Activated T-cell treated with anti-CD3 and anti-CD28 coated beads, Interleukin-2, amount 50 U/mL, for 48 hours (primary cell): Measurements from ENCODE around the gene ANKRD44.
A peak's percentile ranks its signal among the peaks of the same experiment; 100 is the strongest.
"Not testable (repeated sequence)": the region's sequence is repeated elsewhere in the genome, so short reads cannot be mapped to it uniquely, and the experiment has no call there.

Experiments
- DNase-seq, 2 experiments: peaks; one replicate each; pipeline ENCODE4 v3.0.0-alpha.2; 2020

ANKRD44 gene

GRCh38 chr2:197310271-197310985 is at the start of gene ANKRD44:
TSS of gene ANKRD44 (minus strand) at chr2:197310780. CDS start at chr2:197310604, 176 bp downstream.
- peak; percentile 89 to 92 for DNase-seq

- no peak for DNase-seq
Observed at GRCh38 chr2:197359859-197360258, 49.3 kb upstream of the ANKRD44 start.

GRCh38 chr2:197358931-197359330 is 48.4 kb upstream of the ANKRD44 start:
- DNase-seq: no peak

GRCh38 chr2:197357986-197358385 is 47.4 kb upstream of the ANKRD44 start:
- DNase-seq: no peak

GRCh38 chr2:197356136-197356535 is 45.6 kb upstream of the ANKRD44 start:
- DNase-seq: peak in 1 of 2 experiments; percentile 30

- peak in 1 of 2 experiments; percentile 8 for DNase-seq
Observed at GRCh38 chr2:197354169-197354558, 43.6 kb upstream of the ANKRD44 start.

GRCh38 chr2:197353393-197354168 is 43.0 kb upstream of the ANKRD44 start:
- no peak for DNase-seq

- no peak for DNase-seq
Observed at GRCh38 chr2:197349699-197350098, 39.1 kb upstream of the ANKRD44 start.

GRCh38 chr2:197348721-197349360 is 38.3 kb upstream of the ANKRD44 start:
- DNase-seq: no peak

GRCh38 chr2:197345846-197346370 is 35.3 kb upstream of the ANKRD44 start:
- DNase-seq: no peak

GRCh38 chr2:197343968-197344367 is 33.4 kb upstream of the ANKRD44 start:
- not testable (repeated sequence) for DNase-seq

- DNase-seq: no peak
Observed at GRCh38 chr2:197340591-197340990, 30.0 kb upstream of the ANKRD44 start.

- no peak for DNase-seq
Observed at GRCh38 chr2:197339496-197340220, 29.1 kb upstream of the ANKRD44 start.

GRCh38 chr2:197339016-197339415 is 28.4 kb upstream of the ANKRD44 start:
- DNase-seq: no peak

GRCh38 chr2:197332641-197333040 is 22.1 kb upstream of the ANKRD44 start:
- no peak for DNase-seq

GRCh38 chr2:197328461-197328860 is 17.9 kb upstream of the ANKRD44 start:
- DNase-seq: peak; percentile 48 to 51

- DNase-seq: no peak
Observed at GRCh38 chr2:197327472-197328098, 17.0 kb upstream of the ANKRD44 start.

GRCh38 chr2:197327073-197327471 is 16.5 kb upstream of the ANKRD44 start:
- DNase-seq: no peak

GRCh38 chr2:197324801-197325200 is 14.2 kb upstream of the ANKRD44 start:
- DNase-seq: no peak

- peak; percentile 48 to 50 for DNase-seq
Observed at GRCh38 chr2:197322724-197323720, 12.4 kb upstream of the ANKRD44 start.

GRCh38 chr2:197322143-197322542 is 11.6 kb upstream of the ANKRD44 start:
- DNase-seq: no peak
